Right renal cortex interstitium (tissue), 3 donors: ENCODE data around the gene FANCF. TPM values are rescaled to one million over a fixed set of nuclear protein-coding genes. Genes with fewer than 3 reads are reported as not detected.

ENCODE experiments used
- DNase-seq, 3 donors: peaks; one replicate each; pipeline ENCODE4 v3.0.0-alpha.2; 2013; ENCODE audit warnings: low read depth in 3 of 3, low spot score in 2 of 3
- polyA plus RNA-seq, 3 donors: library from polyadenylated mRNA; unstranded; fragments of 120-200 nt; gene quantifications; one replicate each; pipeline ENCODE4 v1.2.1, GENCODE V29; 2013; ENCODE audit not compliant: insufficient read length in 3 of 3

The FANCF gene
- polyA plus RNA-seq, 3 donors = 17.4 to 18.6 (median 18.1) TPM

DNA sequence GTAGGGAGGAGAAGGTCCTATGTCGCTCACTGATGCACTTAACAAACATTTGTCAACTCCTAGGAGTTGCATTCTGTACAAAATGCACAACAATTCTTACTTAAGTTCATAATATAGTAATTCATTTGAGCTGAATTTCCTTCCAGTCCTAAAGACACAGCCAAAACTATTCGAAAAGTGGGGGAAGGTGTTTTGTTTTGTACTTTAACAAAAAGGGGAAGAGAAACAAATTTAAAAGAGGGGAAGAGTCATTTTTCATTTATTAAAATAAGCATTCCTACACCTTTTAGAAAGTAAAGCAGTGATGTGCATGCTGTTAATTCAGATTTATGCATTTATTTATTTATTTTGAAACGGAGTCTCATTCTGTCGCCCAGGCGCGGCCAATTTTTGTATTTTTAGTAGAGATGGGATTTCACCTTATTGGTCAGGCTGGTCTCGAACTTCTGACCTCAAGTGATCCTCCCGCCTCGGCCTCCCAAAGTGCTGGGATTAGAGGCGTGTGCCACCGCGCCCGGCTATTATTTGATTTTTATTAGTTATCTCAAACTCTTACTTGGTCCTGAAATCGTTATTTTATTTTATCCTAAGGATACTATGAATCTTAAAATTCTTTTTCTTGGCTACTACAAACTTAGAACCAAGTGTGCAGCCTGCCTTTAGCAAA is 1.1 kb upstream of the FANCF start:
- no peak for DNase-seq

DNA sequence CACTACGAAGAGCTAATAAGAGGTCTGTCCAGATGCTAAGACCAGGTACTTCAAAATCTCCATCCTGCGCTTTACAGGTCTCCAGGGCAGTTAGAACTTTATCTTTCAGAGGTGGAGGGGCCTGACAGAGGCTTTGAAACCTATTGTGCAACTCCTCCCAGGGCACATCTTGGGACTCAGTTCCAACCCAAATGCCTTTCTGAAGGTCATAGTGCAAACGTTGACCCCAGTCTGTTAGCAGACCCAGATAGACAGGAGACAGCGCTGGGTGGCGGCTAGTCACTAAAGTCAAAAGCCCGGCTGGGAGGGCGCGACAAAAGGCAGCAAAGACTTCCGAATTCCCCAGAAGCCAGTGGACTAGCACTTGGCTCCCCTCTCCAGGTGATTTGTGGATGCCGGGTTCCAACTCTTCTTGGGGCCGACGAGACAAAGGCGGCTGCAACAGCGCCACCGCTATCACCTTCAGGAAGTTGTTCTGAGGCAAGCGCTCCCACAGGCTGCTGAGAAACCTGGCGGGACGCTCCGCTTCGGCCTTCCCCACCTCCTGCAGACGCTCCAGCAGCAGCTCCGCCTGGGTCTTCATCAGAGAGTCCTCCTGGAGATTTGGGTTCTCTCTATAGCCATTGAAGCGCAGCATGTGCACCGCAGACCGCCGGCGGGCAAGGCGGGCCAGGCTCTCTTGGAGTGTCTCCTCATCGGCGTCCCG is 728 bp downstream of the FANCF start:
- peak in 1 of 3 donors; percentile 56 for DNase-seq

- DNase-seq = no peak
Measured at GRCh38 chr11:22617868-22618267, 7.8 kb downstream of the FANCF start.

GRCh38 chr11:22603933-22604332 is 21.7 kb downstream of the FANCF start:
- no peak for DNase-seq

DNA sequence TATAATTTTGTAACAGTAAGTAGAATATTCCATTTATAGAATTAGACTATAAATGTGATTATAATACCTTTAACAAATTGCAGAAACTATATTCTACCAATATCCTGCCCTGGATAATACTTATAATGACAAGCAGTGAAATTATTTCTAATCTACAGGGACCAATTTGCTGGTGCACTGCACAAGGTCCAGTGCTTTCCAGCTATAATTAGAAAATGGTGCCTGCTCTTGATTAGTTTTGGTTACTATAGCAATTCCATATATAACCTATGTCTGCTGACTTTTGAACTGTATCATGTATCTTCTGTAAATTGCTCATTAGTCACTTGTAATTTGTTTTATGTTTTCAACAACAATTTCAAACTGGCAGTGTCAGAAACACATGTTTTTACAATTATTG is 23.1 kb downstream of the FANCF start:
- no peak for DNase-seq

DNA sequence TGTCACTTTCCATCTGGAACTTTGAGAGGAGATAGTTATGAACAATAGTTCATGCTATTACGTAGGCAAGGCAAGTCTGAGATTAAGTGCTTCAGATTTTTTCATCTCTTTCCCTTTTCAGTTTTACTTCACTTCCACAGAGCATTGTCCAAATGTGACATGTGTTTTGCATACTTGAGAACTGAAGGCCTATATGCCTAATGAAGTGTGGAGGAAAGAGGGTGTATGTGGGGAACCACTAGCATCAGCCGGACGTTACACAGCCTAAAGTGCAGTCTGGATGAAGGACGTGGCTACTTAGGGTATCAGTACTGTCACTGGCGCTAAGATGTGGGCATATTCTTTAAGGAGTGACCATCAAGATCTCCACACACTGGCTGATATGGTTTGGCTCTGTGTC is 26.2 kb downstream of the FANCF start:
- DNase-seq = no peak

GRCh38 chr11:22597062-22597461 is 28.6 kb downstream of the FANCF start:
- DNase-seq = no peak

DNA sequence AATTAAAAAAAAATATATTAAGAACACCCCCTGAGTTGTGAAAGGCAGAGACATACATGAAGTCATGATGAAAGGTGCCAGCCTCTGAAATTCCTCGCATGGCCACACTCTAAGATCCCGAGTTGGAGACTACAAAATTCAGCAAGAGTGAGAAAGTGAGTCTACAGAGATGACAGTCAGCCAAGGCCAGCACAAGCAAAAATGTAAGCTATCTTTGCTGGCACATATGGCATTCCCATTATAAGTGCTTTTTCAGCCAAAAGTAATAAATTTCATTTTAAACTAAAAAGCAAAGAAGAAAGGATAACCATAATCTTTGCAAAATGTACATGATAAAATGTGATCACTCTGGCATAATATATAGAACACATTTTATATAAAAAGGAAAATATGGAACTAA is 40.6 kb downstream of the FANCF start:
- DNase-seq = no peak

GRCh38 chr11:22583963-22584492 is 41.6 kb downstream of the FANCF start:
- no peak for DNase-seq

GRCh38 chr11:22582151-22582410 is 43.5 kb downstream of the FANCF start:
- no peak for DNase-seq

DNA sequence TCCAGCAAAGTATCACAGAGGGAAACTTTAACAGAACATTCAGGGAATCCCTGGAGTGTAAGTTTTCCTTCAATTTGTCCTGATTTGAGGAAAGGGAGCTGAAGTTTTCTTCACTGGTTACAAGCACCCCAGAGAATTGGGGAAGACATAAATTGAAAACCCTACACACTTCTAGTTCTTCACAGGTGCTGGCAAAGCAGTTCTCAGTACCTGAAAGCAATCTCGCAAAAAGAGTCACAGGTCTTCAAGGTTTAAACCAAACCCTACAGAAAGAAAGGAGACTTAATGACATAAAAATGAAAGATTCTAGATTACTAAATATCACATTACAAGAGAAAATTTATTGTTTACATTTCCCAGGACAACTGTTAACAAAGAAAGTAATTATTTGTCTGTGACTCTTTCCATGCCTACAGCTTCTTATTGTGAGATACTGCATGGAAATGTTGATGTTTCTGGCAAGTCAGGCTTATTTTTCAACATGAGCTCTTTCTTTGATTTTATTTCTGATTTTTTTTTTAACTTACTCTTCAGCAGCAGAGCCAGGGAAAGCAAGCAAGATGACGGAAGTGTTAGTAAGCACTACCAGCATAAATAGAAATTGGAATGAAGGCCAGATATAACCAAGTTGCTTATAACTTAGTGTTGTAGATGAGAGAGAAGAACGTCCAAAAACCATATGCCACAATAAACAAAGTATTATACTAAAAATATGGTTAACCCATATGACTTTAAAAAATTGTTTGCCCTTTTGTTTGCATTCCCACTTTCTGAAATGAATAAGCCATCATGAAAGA is 44.1 kb downstream of the FANCF start:
- DNase-seq = no peak

GRCh38 chr11:22577854-22578253 is 47.8 kb downstream of the FANCF start:
- no peak for DNase-seq

Other genes starting within 250 kb of the FANCF start
- gene GAS2, start 40.8 kb upstream of the FANCF start, polyA plus RNA-seq = 10 to 100 TPM; 10.6 to 12.7 (median 10.8) TPM
- 10 to 100 TPM; 40.2 to 46.0 (median 43.8) TPM for gene SVIP, start 204.0 kb upstream of the FANCF start, polyA plus RNA-seq
- not detected for gene CCDC179, start 234.7 kb upstream of the FANCF start, polyA plus RNA-seq